ENCODE measurements around the gene UMPS. TPM values are rescaled to one million over a fixed set of nuclear protein-coding genes. Genes with fewer than 3 reads are reported as not detected.

Gene UMPS
- total and polyA plus RNA-seq, 2 experiments from 2014 or later: 21.3 to 127 TPM

- peaks cover 20% of the 10 kb centered on the region for H3K4me1 ChIP-seq (ENCODE audit: low read depth)
- no peak for TF ChIP-seq CTCF (IDR thresholded peaks at IDR 0.05; ENCODE audit: low read depth, low read length)
- no peak overlapping the region for H3K4me3 ChIP-seq
- H3K27me3 ChIP-seq: no peaks in the 10 kb centered on the region
- no peak for DNase-seq (ENCODE audit: low read depth in 1 of 2, low spot score in 1 of 2)
- H3K36me3 ChIP-seq: no peaks in the 10 kb centered on the region
- no peak overlapping the region for H3K27ac ChIP-seq
- no peaks in the 10 kb centered on the region for H3K9me3 ChIP-seq (ENCODE audit: low read depth)
These were observed 66.2 kb downstream of the UMPS start for GRCh38 chr3:124796477-124796876.

GRCh38 chr3:124797426-124797945 lies 67.2 kb downstream of the UMPS start:
- no peak overlapping the region for H3K4me3 ChIP-seq
- TF ChIP-seq CTCF (IDR thresholded peaks at IDR 0.05; ENCODE audit: low read depth, low read length): no peak
- H3K27ac ChIP-seq: no peak overlapping the region
- peaks cover 30% of the 10 kb centered on the region for H3K4me1 ChIP-seq (ENCODE audit: low read depth)
- H3K27me3 ChIP-seq: no peaks in the 10 kb centered on the region
- H3K9me3 ChIP-seq (ENCODE audit: low read depth): no peaks in the 10 kb centered on the region
- DNase-seq (ENCODE audit: low read depth in 1 of 2, low spot score in 1 of 2): no peak
- no peaks in the 10 kb centered on the region for H3K36me3 ChIP-seq

Other genes with a start within 250 kb of the UMPS start
- gene ITGB5, start 156.9 kb downstream of the UMPS start, total RNA-seq: 56.9 and 107 TPM in 2 replicates
- gene ITGB5, start 156.9 kb downstream of the UMPS start, polyA plus RNA-seq: 54.3 and 83.4 TPM in 2 replicates
- gene MUC13, start 204.3 kb downstream of the UMPS start, total RNA-seq: 0.07 TPM in 1 of 2 replicates, not detected in the other
- 0.06 TPM in 1 of 2 replicates, not detected in the other for gene MUC13, start 204.3 kb downstream of the UMPS start, polyA plus RNA-seq